DOHH2 (cell line): Measurements from ENCODE around the gene STK32B.

Experiments used
- H3F3A ChIP-seq: fragments of 200-600 bp; sonication (generic), shearing (Covaris generic); 2 replicates; pipeline ENCODE4 v1.6.0; 2016; ENCODE audit warnings: antibody characterized with exemption, mild to moderate bottlenecking; ENCODE audit not compliant: control insufficient read depth, insufficient read depth
- H3K27ac ChIP-seq: fragments of 200-600 bp; sonication (generic); 2 replicates; pipeline ENCODE4 v1.5.1; 2014; ENCODE audit warnings: low read depth, mild to moderate bottlenecking, low read length, moderate library complexity
- H3K27me3 ChIP-seq: fragments of 200-600 bp; sonication (generic); 2 replicates; pipeline ENCODE4 v1.6.1; 2014; ENCODE audit warnings: mild to moderate bottlenecking, low read length, mixed read lengths; ENCODE audit not compliant: control insufficient read depth
- H3K36me3 ChIP-seq: fragments of 200-600 bp; sonication (generic); 2 replicates; pipeline ENCODE4 v1.6.1; 2014; ENCODE audit warnings: mild to moderate bottlenecking, low read length, moderate library complexity, mixed read lengths; ENCODE audit not compliant: control insufficient read depth
- H3K4me1 ChIP-seq: fragments of 200-600 bp; sonication (generic); 2 replicates; pipeline ENCODE4 v1.6.1; 2014; ENCODE audit warnings: mild to moderate bottlenecking, low read length, mixed read lengths; ENCODE audit not compliant: control insufficient read depth
- H3K4me2 ChIP-seq: fragments of 200-600 bp; sonication (generic); 2 replicates; pipeline ENCODE4 v1.6.0; 2014; ENCODE audit warnings: mild to moderate bottlenecking, low read length, moderate library complexity
- H3K4me3 ChIP-seq: fragments of 200-600 bp; sonication (generic); 2 replicates; pipeline ENCODE4 v1.5.1; 2014; ENCODE audit warnings: mild to moderate bottlenecking, low read length, mixed read lengths
- H3K79me2 ChIP-seq: fragments of 200-600 bp; sonication (generic); 2 replicates; pipeline ENCODE4 v1.6.1; 2014; ENCODE audit warnings: mild to moderate bottlenecking, low read length, mixed read lengths; ENCODE audit not compliant: control insufficient read depth
- H3K9me2 ChIP-seq: fragments of 200-600 bp; sonication (generic); replicated peaks from 2 replicates; pipeline ENCODE4 v1.6.1; 2014; ENCODE audit warnings: mild to moderate bottlenecking, low read length, mixed read lengths; ENCODE audit not compliant: control insufficient read depth
- H3K9me3 ChIP-seq: fragments of 200-600 bp; sonication (generic); 2 replicates; pipeline ENCODE4 v1.6.1; 2014; ENCODE audit warnings: antibody characterized with exemption, low read length, mixed read lengths; ENCODE audit not compliant: control insufficient read depth, insufficient read depth
- H4K20me1 ChIP-seq: fragments of 200-600 bp; sonication (generic); 2 replicates; pipeline ENCODE4 v1.6.0; 2014; ENCODE audit warnings: low read depth, mild to moderate bottlenecking, antibody characterized with exemption, low read length, moderate library complexity; ENCODE audit not compliant: control insufficient read depth, insufficient read depth
- EZH2phosphoT487 ChIP-seq: fragments of 200-600 bp; sonication (generic); IDR thresholded peaks from 2 replicates; pipeline ENCODE4 v1.6.1; 2017; ENCODE audit warnings: borderline replicate concordance, mild to moderate bottlenecking, antibody characterized with exemption, low read length, moderate library complexity, mixed read lengths
- TF ChIP-seq, protein P1 (sequence below): fragments of 200-600 bp; sonication (generic); IDR thresholded peaks from one replicate; pipeline ENCODE4 v1.5.1; 2014; ENCODE audit warnings: antibody characterized with exemption, mild to moderate bottlenecking, low read depth, low read length; ENCODE audit not compliant: poor library complexity, severe bottlenecking

Gene STK32B

DNA sequence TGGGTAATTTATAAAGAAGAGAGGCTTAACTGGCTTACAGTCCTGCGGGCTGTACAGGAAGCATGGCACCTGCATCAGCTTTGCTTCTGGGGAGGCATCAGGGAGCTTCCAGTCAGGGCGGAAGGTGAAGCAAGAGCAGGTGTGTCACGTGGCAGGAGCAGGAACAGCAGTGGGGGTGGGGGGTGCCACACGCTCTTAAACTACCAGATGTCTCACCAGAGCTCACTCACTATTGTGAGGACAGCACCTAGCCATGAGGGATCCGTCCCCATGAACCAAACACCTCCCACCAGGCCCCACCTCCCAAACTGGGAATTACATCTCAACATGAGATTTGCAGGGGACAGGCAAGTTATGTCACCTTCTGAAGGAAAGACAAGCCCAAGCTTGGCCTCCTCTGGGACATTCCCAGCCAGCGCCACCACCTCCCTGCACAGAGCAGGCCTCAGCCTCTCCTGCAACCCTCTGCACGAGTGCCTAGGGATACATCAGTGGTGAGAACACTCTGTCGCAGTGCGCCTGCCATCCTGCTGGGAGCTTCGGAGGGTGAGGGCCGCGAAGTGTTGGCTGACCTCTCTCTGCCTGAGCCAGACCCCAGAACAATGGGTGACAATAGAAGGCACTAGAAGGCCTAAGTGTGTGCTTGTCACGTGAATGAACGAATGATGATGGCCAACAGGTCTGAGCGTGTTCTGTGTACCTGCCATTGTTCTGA lies 412.8 kb downstream of the STK32B start:
- Histone ChIP-seq H3F3A (no peaks in the 10 kb centered on the region), H4K20me1 (no peaks in the 10 kb centered on the region), H3K4me2 (no peak overlapping the region), H3K4me3 (no peak overlapping the region), H3K4me1 (no peaks in the 10 kb centered on the region), H3K27me3 (no peaks in the 10 kb centered on the region), H3K36me3 (no peaks in the 10 kb centered on the region), H3K79me2 (no peaks in the 10 kb centered on the region), H3K9me3 (no peaks in the 10 kb centered on the region), H3K27ac (no peak overlapping the region), H3K9me2 (no peaks in the 10 kb centered on the region)
- TF ChIP-seq, protein P1, sequence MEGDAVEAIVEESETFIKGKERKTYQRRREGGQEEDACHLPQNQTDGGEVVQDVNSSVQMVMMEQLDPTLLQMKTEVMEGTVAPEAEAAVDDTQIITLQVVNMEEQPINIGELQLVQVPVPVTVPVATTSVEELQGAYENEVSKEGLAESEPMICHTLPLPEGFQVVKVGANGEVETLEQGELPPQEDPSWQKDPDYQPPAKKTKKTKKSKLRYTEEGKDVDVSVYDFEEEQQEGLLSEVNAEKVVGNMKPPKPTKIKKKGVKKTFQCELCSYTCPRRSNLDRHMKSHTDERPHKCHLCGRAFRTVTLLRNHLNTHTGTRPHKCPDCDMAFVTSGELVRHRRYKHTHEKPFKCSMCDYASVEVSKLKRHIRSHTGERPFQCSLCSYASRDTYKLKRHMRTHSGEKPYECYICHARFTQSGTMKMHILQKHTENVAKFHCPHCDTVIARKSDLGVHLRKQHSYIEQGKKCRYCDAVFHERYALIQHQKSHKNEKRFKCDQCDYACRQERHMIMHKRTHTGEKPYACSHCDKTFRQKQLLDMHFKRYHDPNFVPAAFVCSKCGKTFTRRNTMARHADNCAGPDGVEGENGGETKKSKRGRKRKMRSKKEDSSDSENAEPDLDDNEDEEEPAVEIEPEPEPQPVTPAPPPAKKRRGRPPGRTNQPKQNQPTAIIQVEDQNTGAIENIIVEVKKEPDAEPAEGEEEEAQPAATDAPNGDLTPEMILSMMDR: no peak
- no peak for TF ChIP-seq EZH2phosphoT487

DNA sequence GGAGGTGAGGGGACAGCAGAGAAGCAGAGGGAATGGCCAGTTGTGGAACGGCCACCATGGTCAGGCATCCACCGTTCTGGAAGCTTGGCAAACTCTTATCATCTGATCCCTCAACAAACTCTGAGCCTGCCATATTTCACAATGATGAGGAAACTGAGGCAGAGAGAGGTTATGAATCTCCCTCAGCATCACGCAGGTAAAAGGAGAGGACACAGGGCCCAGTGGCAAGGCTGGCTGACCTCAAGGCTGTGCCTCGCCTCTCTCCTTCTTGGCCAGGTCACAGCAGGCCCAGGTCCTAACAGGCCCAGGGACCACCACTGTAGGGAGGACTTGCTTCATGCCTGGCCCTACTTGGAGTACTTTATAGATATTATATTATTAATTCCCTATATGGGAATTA lies 414.2 kb downstream of the STK32B start:
- H4K20me1 ChIP-seq: no peaks in the 10 kb centered on the region
- H3K4me1 ChIP-seq: no peaks in the 10 kb centered on the region
- no peak overlapping the region for H3K4me2 ChIP-seq
- no peak for TF ChIP-seq EZH2phosphoT487
- TF ChIP-seq, protein P1: no peak
- H3K27ac ChIP-seq: no peak overlapping the region
- no peaks in the 10 kb centered on the region for H3K79me2 ChIP-seq
- no peaks in the 10 kb centered on the region for H3K9me2 ChIP-seq
- H3K9me3 ChIP-seq: no peaks in the 10 kb centered on the region
- H3K36me3 ChIP-seq: no peaks in the 10 kb centered on the region
- no peaks in the 10 kb centered on the region for H3F3A ChIP-seq
- no peak overlapping the region for H3K4me3 ChIP-seq
- H3K27me3 ChIP-seq: no peaks in the 10 kb centered on the region

DNA sequence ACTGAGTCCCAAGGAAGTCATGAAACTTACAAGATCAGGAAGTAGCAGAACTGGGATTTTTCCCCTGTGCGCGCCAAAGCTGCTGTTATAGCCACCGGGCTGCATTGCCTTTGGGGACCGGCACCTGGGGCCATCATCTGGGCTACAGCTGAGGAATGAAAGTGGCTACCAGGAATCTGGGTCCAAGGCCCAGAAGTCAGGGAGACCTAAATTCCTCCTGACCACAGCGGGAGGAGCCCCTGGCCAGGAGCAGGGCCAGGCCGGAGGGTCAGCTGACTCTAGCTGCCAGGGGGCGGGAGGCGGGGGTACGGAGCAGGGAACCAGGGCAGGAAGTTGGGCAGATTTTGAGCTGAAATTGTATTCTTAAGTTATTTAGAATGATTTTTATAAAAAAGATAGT lies 414.7 kb downstream of the STK32B start:
- Histone ChIP-seq H3K36me3 (no peaks in the 10 kb centered on the region), H3K27ac (no peak overlapping the region), H3K9me3 (no peaks in the 10 kb centered on the region), H3K4me1 (no peaks in the 10 kb centered on the region), H3K4me2 (no peak overlapping the region), H3K4me3 (no peak overlapping the region), H3K9me2 (no peaks in the 10 kb centered on the region), H3K27me3 (no peaks in the 10 kb centered on the region), H3F3A (no peaks in the 10 kb centered on the region), H3K79me2 (no peaks in the 10 kb centered on the region), H4K20me1 (no peaks in the 10 kb centered on the region)
- TF ChIP-seq, protein P1: no peak
- no peak for TF ChIP-seq EZH2phosphoT487
